Heart right ventricle (tissue), 16 donors: ENCODE measurements around the gene MXRA8. TPM values are rescaled to one million over a fixed set of nuclear protein-coding genes. Genes with fewer than 3 reads are reported as not detected.
A peak's percentile ranks its signal among the peaks of the same experiment; 100 is the strongest.

Experiments
- ATAC-seq, 8 donors: fragments of 200-7000 bp; cut with Tn5 transposase; one replicate each; pipeline ENCODE4 v1.9.1; 2020; ENCODE audit warnings: mild to moderate bottlenecking in 8 of 8, moderate library complexity in 8 of 8, moderate number of reproducible peaks in 1 of 8
- DNase-seq, 2 donors: peaks; one replicate each; pipeline ENCODE4 v3.0.0-alpha.2; 2020
- H3K27ac ChIP-seq, 10 donors: fragments of 200-600 bp; sonication (generic) in 2 of 10; one replicate each; pipeline versions ENCODE4 v1.5.0 to v1.8.0; 2020 to 2022; ENCODE audit warnings: mild to moderate bottlenecking in 3 of 10
- H3K27me3 ChIP-seq, 7 donors: fragments of 200-600 bp; one replicate each; pipeline ENCODE4 v1.8.0; 2021 to 2022; ENCODE audit warnings: mild to moderate bottlenecking in 2 of 7
- H3K36me3 ChIP-seq, 9 donors: fragments of 200-600 bp; sonication (generic) in 1 of 9; one replicate each; pipeline versions ENCODE4 v1.5.0 to v1.8.0; 2020 to 2022; ENCODE audit warnings: mild to moderate bottlenecking in 2 of 9
- H3K4me1 ChIP-seq, 9 donors: fragments of 200-600 bp; sonication (generic) in 1 of 9; one replicate each; pipeline versions ENCODE4 v1.5.0 to v1.8.0; 2020 to 2022; ENCODE audit warnings: mild to moderate bottlenecking in 4 of 9
- H3K4me3 ChIP-seq, 10 donors: fragments of 200-600 bp; sonication (generic) in 2 of 10; one replicate each; pipeline versions ENCODE4 v1.5.0 to v1.8.0; 2020 to 2022; ENCODE audit warnings: mild to moderate bottlenecking in 7 of 10, moderate library complexity in 2 of 10
- H3K9me3 ChIP-seq, 11 donors: fragments of 200-600 bp in 10 of 11; sonication (generic) in 2 of 11; one replicate each; pipeline versions ENCODE4 v1.5.0 to v1.8.0; 2013 to 2022; ENCODE audit warnings: mild to moderate bottlenecking in 2 of 11, control low read depth in 1 of 11, moderate library complexity in 1 of 11
- WGBS, 2 donors: extraction: QIAGEN DNeasy Blood & Tissue Kit; methylation state at CpG; one replicate each; pipeline ENCODE4 v1.1.7; 2013; ENCODE audit warnings: inconsistent platforms in 1 of 2; 5-methylcytosine and 5-hydroxymethylcytosine counted together
- intact Hi-C, 10 donors: fragments of 100-400 bp; cut with DNase I; formaldehyde crosslinking; loops; one replicate each; pipeline versions ENCODE4 v1.11.1 to v1.14.2; 2022
- polyA plus RNA-seq, 2 donors: library from polyadenylated mRNA; stranded (reverse); fragments of 200-250 nt; gene quantifications; one replicate each; pipeline ENCODE4 v1.2.3, GENCODE V29; 2013
- total RNA-seq, 10 donors: library from RNA; stranded (reverse); fragmentation: NEBNext Ultra II Directional in 3 of 10; extraction: Animal tissue kit (Norgen Biotek cat#: 25700) in 3 of 10; gene quantifications; one replicate each; pipeline versions ENCODE4 v1.2.1 to v1.2.4, GENCODE V29; 2021 to 2023
- TF ChIP-seq, protein P1 (sequence below), 9 donors: fragments of 200-600 bp; sonication (generic) in 2 of 9; IDR thresholded peaks; one replicate each; pipeline versions ENCODE4 v1.5.0 to v1.8.0; 2021 to 2022; ENCODE audit warnings: antibody characterized with exemption in 9 of 9, mild to moderate bottlenecking in 5 of 9, moderate library complexity in 1 of 9
- donor health status: Arrhythmogenic right ventricular cardiomyopathy.
- donor health status: ischemic (EF 13 %, LVEDD 7.1; RV severe dilation, severe dysfunction).
- donor health status: healthy with polysubstance abuse.
- donor health status: DM: no; HTN: yes; CAD: no.
- donor health status: DM: no; HTN: no; CAD: no.
- donor health status: ischemic (EF 25% LVEDD 6.9; RV normal size, moderate dysfunction).
- donor health status: ischemic (EF 25% LVEDD 5.7; RV mildly dilated, moderate dysfunction).
- donor health status: healthy.
- donor health status: DM: yes; HTN: yes; CAD: no.
- donor health status: Ischemic cardiomyopathy.
- donor health status: ischemic (EF 35%, LVEDD 5.7; RV mildly dilated, moderate dysfunction).
- donor health status: nonischemic (EF 11% LVEDD 7.7; RV severe dilation, severe dysfunction).
- donor health status: DM: yes; HTN: yes; CAD: no.
- donor health status: PGD.
- donor health status: ischemic (EF 29% LVEDD 5.4; RV normal size, mild dysfunction).
- donor health status: nonischemic (EF 23%, LVEDD 6.1; RV moderate dilation, normal function).

MXRA8 gene
- total and polyA plus RNA-seq, 12 donors: 7.2 to 35.6 (median 15.5) TPM

DNA sequence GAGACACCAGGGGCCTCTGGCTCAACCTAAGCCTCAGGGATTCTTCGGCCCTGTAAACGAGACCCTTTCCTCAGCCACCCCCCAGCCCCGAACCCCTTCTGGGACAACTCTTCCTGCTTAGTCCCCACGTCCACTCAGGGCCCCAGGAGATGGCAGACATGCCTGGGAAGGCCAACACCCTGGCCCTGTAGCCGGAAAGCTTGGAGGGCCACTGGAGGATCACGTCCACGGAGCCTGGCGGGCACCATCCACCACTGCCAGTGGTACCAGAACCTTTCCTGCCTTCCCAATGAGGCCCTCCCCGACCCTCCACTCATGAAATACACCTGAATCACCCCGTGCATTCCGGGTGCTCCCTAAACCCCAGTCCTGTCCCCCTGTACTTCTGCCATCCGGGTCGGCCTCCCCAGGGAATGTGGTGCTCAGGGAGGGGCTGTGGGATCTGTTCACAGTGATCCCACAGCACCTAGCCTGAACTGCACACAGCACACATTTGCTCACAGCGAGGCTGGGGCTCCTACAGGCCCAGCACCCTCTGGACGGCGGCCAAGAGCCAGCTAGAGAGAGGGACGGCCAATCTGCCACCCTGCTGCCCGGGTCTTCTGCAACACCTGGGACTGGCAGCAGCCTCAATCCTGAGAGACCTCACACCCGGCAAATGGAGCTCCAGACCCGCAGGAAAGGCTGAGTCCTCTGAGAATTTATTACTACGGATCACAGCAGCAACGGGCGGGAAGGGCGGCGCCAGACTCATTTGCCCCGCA lies 14.9 kb upstream of the MXRA8 start:
- Histone ChIP-seq H3K4me3 (peak overlapping the region in 4 of 10 donors; percentile 79 to 98 (median 93)), H3K27ac (no peak overlapping the region), H3K4me1 (peaks cover 16 to 45% (median 38%) of the 10 kb centered on the region in 9 donors), H3K36me3 (peaks cover 0 to 19% (median 0%) of the 10 kb centered on the region in 9 donors), H3K27me3 (no peaks in the 10 kb centered on the region), H3K9me3 (no peaks in the 10 kb centered on the region)
- ATAC-seq: no peak
- intact Hi-C loops: loop anchor here in 1 of 10 donors (10.0 kb wide), 1 partner anchor 132 kb away; no protein-coding TSS in a partner anchor
- DNase-seq: peak in 1 of 2 donors; percentile 25
- 85 to 86% methylated on average over 26 of the region's 26 CpGs for WGBS, 2 donors
- TF ChIP-seq, protein P1, sequence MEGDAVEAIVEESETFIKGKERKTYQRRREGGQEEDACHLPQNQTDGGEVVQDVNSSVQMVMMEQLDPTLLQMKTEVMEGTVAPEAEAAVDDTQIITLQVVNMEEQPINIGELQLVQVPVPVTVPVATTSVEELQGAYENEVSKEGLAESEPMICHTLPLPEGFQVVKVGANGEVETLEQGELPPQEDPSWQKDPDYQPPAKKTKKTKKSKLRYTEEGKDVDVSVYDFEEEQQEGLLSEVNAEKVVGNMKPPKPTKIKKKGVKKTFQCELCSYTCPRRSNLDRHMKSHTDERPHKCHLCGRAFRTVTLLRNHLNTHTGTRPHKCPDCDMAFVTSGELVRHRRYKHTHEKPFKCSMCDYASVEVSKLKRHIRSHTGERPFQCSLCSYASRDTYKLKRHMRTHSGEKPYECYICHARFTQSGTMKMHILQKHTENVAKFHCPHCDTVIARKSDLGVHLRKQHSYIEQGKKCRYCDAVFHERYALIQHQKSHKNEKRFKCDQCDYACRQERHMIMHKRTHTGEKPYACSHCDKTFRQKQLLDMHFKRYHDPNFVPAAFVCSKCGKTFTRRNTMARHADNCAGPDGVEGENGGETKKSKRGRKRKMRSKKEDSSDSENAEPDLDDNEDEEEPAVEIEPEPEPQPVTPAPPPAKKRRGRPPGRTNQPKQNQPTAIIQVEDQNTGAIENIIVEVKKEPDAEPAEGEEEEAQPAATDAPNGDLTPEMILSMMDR (IDR thresholded peaks at IDR 0.05): no peak

DNA sequence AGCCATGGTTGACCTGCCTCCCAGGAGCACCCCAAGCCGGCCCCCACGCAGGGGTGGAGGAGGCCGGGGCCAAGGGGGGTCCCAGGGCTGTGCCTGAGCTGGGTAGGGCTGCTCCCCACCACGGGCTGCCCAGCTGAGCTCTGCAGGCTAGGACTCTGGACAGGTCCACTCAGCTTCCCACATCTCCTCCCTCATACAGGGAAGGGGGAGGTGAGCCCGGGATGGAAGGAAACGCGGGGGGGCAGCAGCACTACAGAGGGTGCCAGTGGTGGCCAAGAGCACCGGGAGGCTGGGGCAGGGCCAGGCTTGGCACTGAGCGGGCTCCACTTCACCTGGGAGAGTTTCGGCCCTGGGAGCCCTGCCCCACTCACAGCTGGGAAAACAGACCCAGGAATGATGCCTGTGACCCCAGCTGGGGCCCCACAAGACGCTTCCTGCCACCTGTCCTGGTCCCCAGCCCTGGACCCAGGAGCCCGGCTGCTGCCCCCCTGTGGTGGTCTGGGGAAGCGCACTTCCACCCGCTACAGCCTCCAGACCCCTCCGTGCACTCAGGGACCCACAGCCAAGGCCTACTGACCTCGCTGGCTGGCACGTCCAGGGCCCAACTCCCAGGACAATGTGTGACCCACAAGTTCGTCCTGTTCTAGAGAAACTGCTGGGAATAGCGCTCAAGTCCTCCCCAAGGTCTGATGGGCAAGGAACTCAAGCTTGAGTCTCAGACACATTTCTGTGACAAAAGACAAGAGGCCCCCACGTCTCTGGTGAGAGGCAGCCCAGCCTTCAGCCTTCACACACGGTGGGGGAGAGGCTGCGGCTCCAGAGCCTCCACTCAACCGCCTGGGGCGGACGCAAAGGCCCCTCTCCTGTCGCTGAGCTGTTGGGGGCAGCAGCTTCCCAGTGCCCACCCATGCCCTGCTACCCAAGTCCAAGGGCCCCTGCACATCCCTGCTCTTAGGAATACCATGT lies 13.7 kb upstream of the MXRA8 start:
- H3K36me3 ChIP-seq: peaks cover 0 to 19% (median 0%) of the 10 kb centered on the region in 9 donors
- peak overlapping the region in 1 of 10 donors; percentile 4 for H3K4me3 ChIP-seq
- H3K4me1 ChIP-seq: peaks cover 16 to 45% (median 38%) of the 10 kb centered on the region in 9 donors
- H3K27ac ChIP-seq: peak overlapping the region in 1 of 10 donors; percentile 3
- DNase-seq: peak in 1 of 2 donors; percentile 79
- WGBS, 2 donors: 36 to 38% methylated on average over 25 to 26 of the region's 26 CpGs
- no peaks in the 10 kb centered on the region for H3K9me3 ChIP-seq
- TF ChIP-seq, protein P1 (IDR thresholded peaks at IDR 0.05): peak; percentile 91 to 98 (median 96)
- H3K27me3 ChIP-seq: no peaks in the 10 kb centered on the region
- ATAC-seq: peak; percentile 13 to 42 (median 28)
- intact Hi-C loops: loop anchor here in 2 of 10 donors (1.0 to 10.0 kb wide), 2 partner anchors 48 to 133 kb away; no protein-coding TSS in a partner anchor

DNA sequence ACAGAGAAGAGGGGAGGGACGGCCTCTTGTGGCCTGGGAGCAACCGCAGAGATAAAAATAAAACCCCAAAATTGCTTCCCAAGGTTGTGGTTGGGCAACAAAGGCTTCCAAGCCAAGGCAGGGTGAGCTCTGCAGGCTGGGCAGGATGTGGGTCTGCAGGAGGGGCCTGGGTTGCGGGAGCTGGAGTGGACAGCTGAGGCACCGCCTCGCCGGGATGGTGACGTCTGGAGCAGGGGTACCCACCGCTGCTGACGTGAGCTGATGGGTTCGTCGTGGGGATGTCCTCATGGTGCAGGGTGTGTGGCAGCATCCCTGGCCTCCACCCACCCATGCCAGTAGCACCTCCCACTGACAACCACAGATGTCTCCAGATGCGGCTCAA lies 13.0 kb upstream of the MXRA8 start:
- Histone ChIP-seq H3K4me3 (no peak overlapping the region), H3K27ac (no peak overlapping the region), H3K27me3 (no peaks in the 10 kb centered on the region), H3K9me3 (peaks cover 0 to 4% (median 0%) of the 10 kb centered on the region in 11 donors), H3K36me3 (peaks cover 0 to 19% (median 0%) of the 10 kb centered on the region in 9 donors), H3K4me1 (peaks cover 16 to 45% (median 38%) of the 10 kb centered on the region in 9 donors)
- intact Hi-C loops: loop anchor here in 2 of 10 donors (1.0 to 10.0 kb wide), 2 partner anchors 49 to 133 kb away; no protein-coding TSS in a partner anchor
- TF ChIP-seq, protein P1 (IDR thresholded peaks at IDR 0.05): no peak
- no peak for DNase-seq
- no peak for ATAC-seq
- WGBS, 2 donors: 73 to 81% methylated on average over 12 of the region's 12 CpGs
